T-helper 1 cell treated with Interleukin-12 subunit alpha and Interleukin-12 subunit beta and Interleukin-4 antibody, amounts not matched to agents 30 ng/mL and 1 ng/mL, for 36 hours (primary cell): Measurements from ENCODE around the gene ACOT7. TPM values are rescaled to one million over a fixed set of nuclear protein-coding genes. Genes with fewer than 3 reads are reported as not detected.
"Not testable (repeated sequence)": the region's sequence is repeated elsewhere in the genome, so short reads cannot be mapped to it uniquely, and the experiment has no call there.

Experiments
- intact Hi-C: fragments of 100-400 bp; cut with micrococcal nuclease; formaldehyde crosslinking; loops from one replicate; pipeline ENCODE4 v1.15.1; 2024
- total RNA-seq: library from RNA; stranded (reverse); gene quantifications from 2 replicates; pipeline ENCODE4 v1.2.3, GENCODE V29; 2022

The ACOT7 gene
- total RNA-seq, 1 donor from 2014 or later, result 72.3 TPM

GRCh38 chr1:6241887-6242740 lies 151.5 kb downstream of the ACOT7 start:
- intact Hi-C loops, result no loop called here

DNA sequence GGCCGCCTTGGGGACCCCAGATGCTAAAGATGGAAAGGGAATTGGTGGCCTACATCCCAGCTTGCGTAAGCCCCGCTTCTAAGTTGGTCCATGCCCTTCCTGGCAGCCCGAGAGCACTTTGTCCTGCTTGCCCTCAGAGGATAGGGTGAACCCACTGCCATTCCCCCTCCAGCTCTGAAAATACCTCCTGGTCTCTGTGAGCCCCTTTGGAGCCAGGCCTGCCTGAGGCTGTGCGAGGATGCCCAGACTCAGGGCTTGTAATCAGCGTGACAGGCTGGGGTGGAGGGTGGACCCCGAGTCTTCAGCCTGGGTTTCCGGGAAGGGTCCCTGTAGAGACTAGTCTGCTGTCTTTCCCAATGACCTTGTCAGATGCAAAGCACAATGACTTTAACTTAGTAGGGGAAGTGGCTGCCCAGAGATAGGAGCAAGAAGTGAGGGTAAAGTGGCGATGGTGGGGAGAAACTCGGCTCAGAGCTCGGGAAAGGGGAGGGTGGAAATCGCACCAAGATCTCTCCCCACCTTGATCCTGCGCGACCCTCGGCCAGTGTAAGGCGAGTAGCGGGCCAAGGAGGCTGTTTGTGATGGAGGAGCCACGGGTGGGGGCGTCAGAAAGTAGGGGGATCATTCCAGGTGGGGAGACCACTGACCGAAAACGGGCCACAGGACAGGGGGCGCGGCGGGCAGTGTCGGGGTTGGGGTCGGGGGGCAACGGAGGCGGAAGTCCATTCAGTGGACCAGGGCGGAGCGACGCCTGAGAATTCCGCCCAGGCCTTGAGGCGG lies 152.3 kb downstream of the ACOT7 start:
- intact Hi-C loops, result no loop called here

DNA sequence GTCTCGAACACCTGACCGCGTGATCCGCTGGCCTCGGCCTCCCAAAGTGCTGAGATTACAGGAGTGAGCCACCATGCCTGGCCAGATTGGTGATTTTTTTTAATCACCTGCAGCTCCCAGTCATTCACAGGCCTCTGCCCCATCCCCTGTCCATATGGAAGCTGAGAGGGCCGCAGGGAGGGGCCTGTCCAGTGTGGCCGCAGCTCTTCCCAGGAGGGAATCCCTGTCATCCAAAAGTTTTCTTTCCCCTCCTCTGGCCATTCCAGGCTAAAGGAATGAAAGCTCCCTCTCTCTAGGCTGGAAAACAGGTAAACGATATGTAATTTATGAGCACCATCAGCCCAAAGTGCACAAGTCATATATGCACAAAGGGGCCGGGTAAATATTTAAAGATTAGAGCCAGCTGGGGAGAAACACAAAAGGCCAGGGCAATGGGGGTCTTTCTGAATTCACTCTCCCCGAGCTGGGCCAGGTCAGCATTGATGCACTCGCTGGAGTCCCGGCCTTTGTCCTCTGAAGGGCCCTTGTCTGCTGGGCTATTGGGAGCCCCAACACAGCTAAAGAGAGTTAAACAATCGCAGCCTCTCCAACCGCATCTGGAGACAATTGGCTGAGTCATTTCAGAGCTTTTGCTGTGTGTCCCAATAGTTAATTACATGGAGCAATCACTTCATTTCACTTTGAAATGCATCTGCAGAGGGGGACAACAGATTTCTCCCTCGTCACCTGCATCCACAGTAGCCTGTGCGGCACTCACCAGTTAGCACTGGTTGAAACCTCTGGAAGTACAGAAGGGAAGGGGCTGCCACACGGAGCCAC lies 153.4 kb downstream of the ACOT7 start:
- intact Hi-C loops, result loop anchor here (5.0 to 10.0 kb wide), 3 partner anchors 248 to 545 kb away; partner anchors contain the start of genes CAMTA1, KLHL21 and NPHP4

- intact Hi-C loops, result loop anchor here (5.0 to 10.0 kb wide), 3 partner anchors 247 to 546 kb away; partner anchors contain the start of genes CAMTA1, KLHL21 and NPHP4
Measured at GRCh38 chr1:6239213-6239752, 154.3 kb downstream of the ACOT7 start.

DNA sequence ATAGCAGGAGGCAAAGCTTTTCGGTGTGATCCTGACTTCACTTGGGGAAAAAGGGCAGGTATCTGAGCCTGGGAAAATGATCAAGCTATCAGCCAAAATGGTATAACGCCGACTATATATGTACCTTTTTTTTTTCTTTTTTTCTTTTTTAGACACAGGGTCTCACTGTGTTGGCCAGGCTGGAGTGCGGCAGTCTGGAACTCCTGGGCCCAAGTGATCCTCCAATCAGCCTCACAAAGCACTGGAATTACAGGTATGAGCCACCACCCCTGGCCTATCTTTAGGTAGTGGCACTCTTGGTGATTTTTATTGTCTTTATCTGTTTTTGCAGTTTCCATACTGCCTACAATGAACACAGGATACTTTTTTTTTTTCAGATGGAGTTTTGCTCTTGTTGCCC lies 156.5 kb downstream of the ACOT7 start:
- intact Hi-C loops, result loop anchor here (2.0 to 10.0 kb wide), 4 partner anchors 128 to 548 kb away; partner anchors contain the start of genes CAMTA1, KLHL21 and NPHP4

GRCh38 chr1:6235296-6235677 lies 158.3 kb downstream of the ACOT7 start:
- intact Hi-C loops, result loop anchor here (1.0 to 10.0 kb wide), 4 partner anchors 36 to 550 kb away; partner anchors contain the start of genes CAMTA1, KLHL21, NPHP4 and RPL22

GRCh38 chr1:6234502-6235295 lies 158.9 kb downstream of the ACOT7 start:
- intact Hi-C loops, result loop anchor here (1.0 to 10.0 kb wide), 4 partner anchors 35 to 550 kb away; partner anchors contain the start of genes CAMTA1, KLHL21, NPHP4 and RPL22

GRCh38 chr1:6233376-6233775 lies 160.2 kb downstream of the ACOT7 start:
- intact Hi-C loops, result loop anchor here (10.0 kb wide), 1 partner anchor 551 kb away; the partner anchor contains the start of gene CAMTA1

DNA sequence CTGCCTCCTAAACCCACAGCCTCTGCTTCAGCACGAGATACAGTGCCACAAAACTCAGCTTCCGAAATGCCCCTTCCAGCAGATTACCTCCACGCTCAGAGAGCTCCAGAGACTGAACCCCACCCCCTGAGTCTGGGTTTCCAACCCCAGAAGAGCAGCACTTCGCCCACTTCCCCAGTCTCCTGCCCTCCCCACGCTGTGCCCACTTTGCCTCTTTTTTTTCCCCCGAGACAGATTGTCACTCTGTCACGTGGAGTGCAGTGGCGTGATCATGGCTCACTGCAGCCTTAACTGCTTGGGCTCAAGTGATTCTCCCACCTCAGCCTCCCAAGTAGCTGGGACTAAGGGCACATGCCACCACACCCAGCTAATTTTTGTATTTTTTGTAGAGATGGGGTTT lies 167.9 kb downstream of the ACOT7 start:
- intact Hi-C loops, result no loop called here

DNA sequence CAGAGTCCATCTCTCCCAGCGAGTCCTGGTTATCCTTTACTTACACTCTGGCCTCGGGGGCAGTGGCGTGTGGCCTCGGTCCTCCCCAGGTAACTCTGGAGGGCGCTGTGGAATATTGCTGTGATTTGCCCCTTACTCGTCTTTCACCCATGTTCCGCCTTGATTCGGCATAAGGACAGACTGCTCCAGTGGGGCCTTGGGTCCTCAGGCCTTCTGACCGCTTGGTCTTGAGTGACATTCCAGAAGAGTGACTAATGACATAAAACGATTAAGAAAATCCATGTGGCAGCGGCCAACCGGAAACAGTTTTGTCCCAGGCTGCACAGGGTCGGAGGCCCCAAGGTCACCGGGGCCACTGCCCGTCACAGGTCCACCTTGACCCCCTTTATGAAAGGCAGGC lies 168.8 kb downstream of the ACOT7 start:
- intact Hi-C loops, result no loop called here

DNA sequence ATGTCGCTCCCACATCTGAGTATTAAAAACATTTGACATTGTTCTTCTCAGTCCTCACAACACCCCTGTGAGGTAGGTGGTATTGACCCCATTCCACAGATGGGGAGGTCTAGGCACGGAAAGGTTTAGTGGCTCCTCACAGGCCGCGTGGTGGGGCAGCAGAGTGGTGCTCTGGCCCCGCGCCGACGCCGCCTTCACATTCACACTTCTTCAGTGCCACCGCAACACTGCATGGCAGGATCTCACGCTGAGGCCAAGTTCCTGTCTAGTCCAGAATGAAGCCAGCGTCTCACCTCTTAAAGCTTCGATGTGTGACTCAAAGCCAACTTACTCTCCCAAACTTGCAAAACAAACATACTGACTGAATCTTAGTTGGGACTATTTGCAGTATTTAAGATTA lies 169.9 kb downstream of the ACOT7 start:
- intact Hi-C loops, result no loop called here

GRCh38 chr1:6222636-6223035 lies 170.9 kb downstream of the ACOT7 start:
- intact Hi-C loops, result no loop called here

- intact Hi-C loops, result no loop called here
Measured at GRCh38 chr1:6221210-6221784, 172.3 kb downstream of the ACOT7 start.

- intact Hi-C loops, result no loop called here
Measured at GRCh38 chr1:6220236-6220635, 173.3 kb downstream of the ACOT7 start.

DNA sequence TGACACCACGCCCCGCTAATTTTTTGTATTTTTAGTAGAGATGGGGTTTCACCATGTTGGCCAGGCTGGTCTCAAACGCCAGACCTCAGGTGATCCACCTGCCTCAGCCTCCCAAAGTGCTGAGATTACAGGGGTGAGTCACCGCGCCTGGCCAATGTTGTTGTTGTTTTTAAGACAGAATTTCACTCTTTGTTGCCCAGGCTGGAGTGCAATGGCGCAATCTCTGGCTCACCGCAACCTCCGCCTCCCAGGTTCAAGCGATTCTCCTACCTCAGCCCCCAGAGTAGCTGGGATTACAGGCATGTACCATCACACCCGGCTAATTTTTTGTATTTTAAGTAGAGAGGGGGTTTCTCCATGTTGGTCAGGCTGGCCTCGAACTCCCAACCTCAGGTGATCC lies 173.9 kb downstream of the ACOT7 start:
- intact Hi-C loops, result not testable (repeated sequence)

DNA sequence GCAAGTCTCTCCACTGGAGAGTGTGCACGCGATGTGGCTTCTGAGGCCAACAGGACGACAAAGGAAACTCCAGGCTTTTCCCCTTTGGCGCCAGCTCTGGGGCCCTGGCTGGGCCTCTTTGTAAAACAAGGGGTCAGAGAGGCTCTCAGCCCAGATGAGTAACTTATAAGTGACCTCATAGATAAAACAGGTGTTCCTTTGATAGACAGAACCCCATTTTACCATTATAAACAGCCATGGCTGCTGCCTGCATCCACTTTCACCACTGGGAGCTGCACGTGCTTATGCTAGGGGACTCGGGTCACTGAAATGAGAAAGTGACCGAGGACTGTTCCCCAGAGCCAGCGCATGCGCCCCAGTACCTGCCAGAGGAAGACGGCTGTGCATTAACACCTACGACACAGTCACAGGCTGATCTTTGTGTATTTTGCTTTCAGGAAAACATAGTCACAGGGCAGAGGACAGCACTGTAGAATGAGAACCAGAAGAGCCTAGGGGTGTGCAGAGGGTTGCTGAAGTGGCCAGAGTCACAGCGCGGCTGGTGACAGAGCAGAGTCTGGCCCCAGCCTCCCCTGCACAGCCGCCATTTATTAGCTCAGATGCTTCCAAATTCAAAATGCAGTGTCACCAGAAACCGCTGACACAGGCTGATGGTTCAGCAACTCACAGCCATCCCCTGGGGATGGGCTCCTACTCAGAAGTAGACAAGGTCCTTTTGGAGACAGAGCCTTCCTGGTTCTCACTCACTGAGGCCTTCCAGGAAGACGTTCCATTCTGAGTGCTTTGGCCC lies 175.0 kb downstream of the ACOT7 start:
- intact Hi-C loops, result no loop called here
